Prostate gland (tissue), 2 donors: ENCODE measurements around the gene FFAR4.

ENCODE experiments used
- CTCF ChIP-seq, 4 experiments: fragments of 200-600 bp in 2 of 4; fragments of 450-650 bp in 2 of 4; sonication (generic) in 2 of 4; IDR thresholded peaks; 1 replicate in 3 of 4; 2 replicates in 1 of 4; pipeline ENCODE4 v1.5.1; 2016 to 2019; ENCODE audit warnings: antibody characterized with exemption in 4 of 4, mild to moderate bottlenecking in 2 of 4, moderate library complexity in 2 of 4
- POLR2A ChIP-seq: fragments of 450-650 bp; IDR thresholded peaks from one replicate; pipeline ENCODE4 v1.6.1; 2016; ENCODE audit warnings: antibody characterized with exemption, mild to moderate bottlenecking
- POLR2AphosphoS5 ChIP-seq: sonication (generic); formaldehyde crosslinking; IDR thresholded peaks from one replicate; pipeline ENCODE4 v1.6.1; 2017; ENCODE audit warnings: antibody characterized with exemption

GRCh38 chr10:93580828-93581227 is 14.4 kb downstream of the FFAR4 start:
- TF ChIP-seq CTCF (IDR thresholded peaks at IDR 0.05), result no peak
- no peak for TF ChIP-seq POLR2AphosphoS5
- TF ChIP-seq POLR2A, result no peak
